OCI-LY1 (cell line): Measurements from ENCODE around the gene ANO4.

Source experiments
- H2AFZ ChIP-seq: fragments of 200-600 bp; sonication (generic), shearing (Covaris generic); 2 replicates; pipeline ENCODE4 v1.6.0; 2014; ENCODE audit warnings: antibody characterized with exemption, mild to moderate bottlenecking, low read length
- H3F3A ChIP-seq: fragments of 200-600 bp; sonication (generic), shearing (Covaris generic); 2 replicates; pipeline ENCODE4 v1.6.0; 2014; ENCODE audit warnings: mild to moderate bottlenecking, antibody characterized with exemption, low read length, moderate library complexity; ENCODE audit not compliant: insufficient read depth
- H3K27ac ChIP-seq: fragments of 200-600 bp; sonication (generic); 2 replicates; pipeline ENCODE4 v1.5.1; 2014; ENCODE audit warnings: low read length, mixed run types, mild to moderate bottlenecking, low read depth; ENCODE audit not compliant: poor library complexity, severe bottlenecking
- H3K27me3 ChIP-seq: fragments of 200-600 bp; sonication (generic); 2 replicates; pipeline ENCODE4 v1.6.0; 2014; ENCODE audit warnings: antibody characterized with exemption, mild to moderate bottlenecking, low read length, moderate library complexity; ENCODE audit not compliant: insufficient read depth
- H3K36me3 ChIP-seq: fragments of 200-600 bp; sonication (generic); 2 replicates; pipeline ENCODE4 v1.6.1; 2014; ENCODE audit warnings: mild to moderate bottlenecking, antibody characterized with exemption, low read length, moderate library complexity, mixed read lengths; ENCODE audit not compliant: insufficient read depth
- H3K4me1 ChIP-seq: fragments of 200-600 bp; sonication (generic); 2 replicates; pipeline ENCODE4 v1.5.1; 2014; ENCODE audit warnings: mild to moderate bottlenecking, low read length, moderate library complexity; ENCODE audit not compliant: insufficient read depth, severe bottlenecking
- H3K4me2 ChIP-seq: fragments of 200-600 bp; sonication (generic), shearing (Covaris generic); 2 replicates; pipeline ENCODE4 v1.6.1; 2014; ENCODE audit warnings: low read length
- H3K4me3 ChIP-seq: fragments of 200-600 bp; sonication (generic); 2 replicates; pipeline ENCODE4 v1.5.1; 2014; ENCODE audit warnings: low read length, low read depth, mild to moderate bottlenecking, mixed read lengths; ENCODE audit not compliant: poor library complexity, severe bottlenecking
- H3K79me2 ChIP-seq: fragments of 200-600 bp; shearing (Covaris generic); 2 replicates; pipeline ENCODE4 v1.6.1; 2016; ENCODE audit warnings: mixed run types, low read length, mixed read lengths; ENCODE audit not compliant: insufficient read depth
- H3K9ac ChIP-seq: fragments of 200-600 bp; sonication (generic), shearing (Covaris generic); 2 replicates; pipeline ENCODE4 v1.6.1; 2014; ENCODE audit warnings: mild to moderate bottlenecking, low read length, mixed read lengths
- H3K9me2 ChIP-seq: fragments of 200-600 bp; sonication (generic), shearing (Covaris generic); 2 replicates; pipeline ENCODE4 v1.6.1; 2014; ENCODE audit warnings: low read depth, mild to moderate bottlenecking, low read length, mixed read lengths
- H3K9me3 ChIP-seq: fragments of 200-600 bp; shearing (Covaris generic); 2 replicates; pipeline ENCODE4 v1.6.1; 2014; ENCODE audit warnings: low read length, mixed read lengths
- H4K20me1 ChIP-seq: fragments of 200-600 bp; sonication (generic), shearing (Covaris generic); 2 replicates; pipeline ENCODE4 v1.6.0; 2016; ENCODE audit warnings: mild to moderate bottlenecking, low read length; ENCODE audit not compliant: insufficient read depth
- CTCF ChIP-seq: fragments of 200-600 bp; sonication (generic), shearing (Covaris generic); IDR thresholded peaks from 2 replicates; pipeline ENCODE4 v1.5.1; 2017; ENCODE audit warnings: mild to moderate bottlenecking, antibody characterized with exemption, low read length, moderate library complexity, mixed read lengths
- EZH2 ChIP-seq: fragments of 200-600 bp; sonication (generic), shearing (Covaris generic); IDR thresholded peaks from 2 replicates; pipeline ENCODE4 v1.8.0; 2017; ENCODE audit warnings: borderline replicate concordance, mixed run types, mild to moderate bottlenecking, antibody characterized with exemption, low read length, moderate library complexity, mixed read lengths

The ANO4 gene

GRCh38 chr12:101019201-101019600 is 224.6 kb downstream of the ANO4 start:
- no peak overlapping the region for H3K4me2 ChIP-seq
- no peak overlapping the region for H3K4me3 ChIP-seq
- H3K9me2 ChIP-seq: no peaks in the 10 kb centered on the region
- no peaks in the 10 kb centered on the region for H4K20me1 ChIP-seq
- no peaks in the 10 kb centered on the region for H3K79me2 ChIP-seq
- no peaks in the 10 kb centered on the region for H3K4me1 ChIP-seq
- no peak overlapping the region for H2AFZ ChIP-seq
- no peak for TF ChIP-seq EZH2
- H3K27ac ChIP-seq: no peak overlapping the region
- H3K9me3 ChIP-seq: no peaks in the 10 kb centered on the region
- no peaks in the 10 kb centered on the region for H3F3A ChIP-seq
- H3K36me3 ChIP-seq: no peaks in the 10 kb centered on the region
- H3K27me3 ChIP-seq: no peaks in the 10 kb centered on the region
- H3K9ac ChIP-seq: no peak overlapping the region

- no peak overlapping the region for H3K9ac ChIP-seq
- no peaks in the 10 kb centered on the region for H3K4me1 ChIP-seq
- no peak overlapping the region for H3K4me3 ChIP-seq
- no peaks in the 10 kb centered on the region for H3K9me2 ChIP-seq
- H3F3A ChIP-seq: no peaks in the 10 kb centered on the region
- H3K9me3 ChIP-seq: no peaks in the 10 kb centered on the region
- TF ChIP-seq EZH2 (no peak), CTCF (no peak)
- H3K27ac ChIP-seq: no peak overlapping the region
- H3K4me2 ChIP-seq: no peak overlapping the region
- H3K79me2 ChIP-seq: no peaks in the 10 kb centered on the region
- H2AFZ ChIP-seq: no peak overlapping the region
- no peaks in the 10 kb centered on the region for H4K20me1 ChIP-seq
- no peaks in the 10 kb centered on the region for H3K27me3 ChIP-seq
- H3K36me3 ChIP-seq: no peaks in the 10 kb centered on the region
Observed at GRCh38 chr12:101019667-101020066, 225.1 kb downstream of the ANO4 start.

- no peak overlapping the region for H3K9ac ChIP-seq
- H3K9me2 ChIP-seq: no peaks in the 10 kb centered on the region
- no peak overlapping the region for H3K4me3 ChIP-seq
- no peaks in the 10 kb centered on the region for H3F3A ChIP-seq
- no peaks in the 10 kb centered on the region for H3K36me3 ChIP-seq
- H3K27ac ChIP-seq: no peak overlapping the region
- H3K9me3 ChIP-seq: no peaks in the 10 kb centered on the region
- H4K20me1 ChIP-seq: no peaks in the 10 kb centered on the region
- no peak overlapping the region for H2AFZ ChIP-seq
- no peaks in the 10 kb centered on the region for H3K79me2 ChIP-seq
- H3K27me3 ChIP-seq: no peaks in the 10 kb centered on the region
- no peak for TF ChIP-seq CTCF
- TF ChIP-seq EZH2: no peak
- H3K4me2 ChIP-seq: no peak overlapping the region
- no peaks in the 10 kb centered on the region for H3K4me1 ChIP-seq
Observed at GRCh38 chr12:101021442-101021841, 226.9 kb downstream of the ANO4 start.

DNA sequence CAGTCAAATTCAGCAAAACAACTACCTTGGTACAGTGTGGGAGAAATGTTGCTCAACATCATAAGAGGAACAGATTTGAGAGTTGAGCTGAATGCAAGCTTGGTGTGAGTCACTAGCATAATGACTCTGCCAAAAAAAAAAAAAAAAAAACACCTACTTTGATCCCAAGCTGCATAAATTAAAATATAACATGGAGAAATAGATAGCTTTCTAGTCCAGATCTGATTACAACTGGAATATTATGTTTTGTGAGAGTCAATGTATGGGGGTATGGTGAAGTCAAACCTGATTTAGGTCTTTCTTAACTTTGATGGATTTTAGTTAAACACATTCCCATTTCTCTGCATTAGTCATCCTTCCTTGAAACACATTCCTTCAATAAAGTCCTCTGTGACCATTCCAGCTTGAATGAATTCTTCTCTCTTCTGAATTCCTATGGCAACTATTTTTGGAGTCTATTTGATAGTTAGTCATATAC is 227.4 kb downstream of the ANO4 start:
- no peak overlapping the region for H2AFZ ChIP-seq
- no peaks in the 10 kb centered on the region for H3K9me3 ChIP-seq
- H3K4me2 ChIP-seq: no peak overlapping the region
- H3K9me2 ChIP-seq: no peaks in the 10 kb centered on the region
- H3K36me3 ChIP-seq: no peaks in the 10 kb centered on the region
- H3K27ac ChIP-seq: no peak overlapping the region
- no peak overlapping the region for H3K9ac ChIP-seq
- no peaks in the 10 kb centered on the region for H3F3A ChIP-seq
- no peak overlapping the region for H3K4me3 ChIP-seq
- H3K79me2 ChIP-seq: no peaks in the 10 kb centered on the region
- TF ChIP-seq CTCF (no peak), EZH2 (no peak)
- H3K27me3 ChIP-seq: no peaks in the 10 kb centered on the region
- no peaks in the 10 kb centered on the region for H3K4me1 ChIP-seq
- H4K20me1 ChIP-seq: no peaks in the 10 kb centered on the region
